K562 (cell line): Measurements from ENCODE around the gene GAPT. TPM values are rescaled to one million over a fixed set of nuclear protein-coding genes. Genes with fewer than 3 reads are reported as not detected.

ENCODE experiments used
- BRF2 ChIP-seq: IDR thresholded peaks from 3 replicates; pipeline ENCODE4 v1.6.1; 2011; ENCODE audit warnings: borderline replicate concordance, mild to moderate bottlenecking; ENCODE audit not compliant: insufficient read length, insufficient read depth
- DNMT1 ChIP-seq: fragments of 450-650 bp; IDR thresholded peaks from 2 replicates; pipeline ENCODE4 v1.6.1; 2016; ENCODE audit warnings: antibody characterized with exemption, mild to moderate bottlenecking
- TRIM28 ChIP-seq: fragments of 450-650 bp; IDR thresholded peaks from 2 replicates; pipeline ENCODE4 v1.6.1; 2017
- ZBTB40 ChIP-seq, 2 experiments: fragments of 450-650 bp in 1 of 2; sonication (generic) in 1 of 2; formaldehyde crosslinking in 1 of 2; IDR thresholded peaks; 2 replicates each; pipeline versions ENCODE4 v1.7.1 to v1.9.0; 2016 to 2022; ENCODE audit warnings: inconsistent platforms in 1 of 2, mild to moderate bottlenecking in 1 of 2, missing genetic modification reagents in 1 of 2
- ZNF3 ChIP-seq: fragments of 250-450 bp; sonication (Bioruptor Pico); IDR thresholded peaks from 2 replicates; pipeline ENCODE4 v1.5.0; 2021; ENCODE audit warnings: mild to moderate bottlenecking, moderate library complexity
- polyA plus RNA-seq, 8 experiments: library from polyadenylated mRNA; depleted of rRNA in 4 of 8; stranded (reverse) in 5 of 8; unstranded in 3 of 8; fragments of >200 nt; fragmentation: Nextera tagmentation in 2 of 8; fragmentation: Illumina TruSeq in 1 of 8; extraction: Ambion mirVana in 2 of 8; extraction: Trizol in 1 of 8; gene quantifications; 2 replicates each; pipeline versions ENCODE4 v1.2.1 to v1.2.3, GENCODE V29; 2011 to 2014; ENCODE audit warnings: inconsistent platforms in 1 of 8, missing spikeins in 1 of 8
- total RNA-seq, 7 experiments: library from RNA; depleted of rRNA in 6 of 7; stranded (reverse); fragments of >200 nt in 6 of 7; fragmentation: Illumina TruSeq in 2 of 7; extraction: Trizol in 2 of 7; gene quantifications; 2 replicates each; pipeline versions ENCODE4 v1.2.1 to v1.2.3, GENCODE V29; 2011 to 2021; ENCODE audit warnings: low replicate concordance in 1 of 7

Gene GAPT
- total and polyA plus RNA-seq, 9 of the 15 experiments (the other 6 are each of a cell fraction or from before 2014, with no cell fraction given), result not detected

- TF ChIP-seq ZBTB40 (IDR thresholded peaks at IDR 0.05) (no peak), ZBTB40 (CRISPR knock-in tag; IDR thresholded peaks at IDR 0.05) (no peak), ZNF3 (CRISPR knock-in tag) (no peak), BRF2 (no peak), DNMT1 (no peak), TRIM28 (no peak)
- TF ChIP-seq, all 486 proteins: peak for 0
Observed at GRCh38 chr5:58444805-58445204, 46.4 kb upstream of the GAPT start (continued).
